ENCODE data around the gene SHLD1. TPM values are rescaled to one million over a fixed set of nuclear protein-coding genes. Genes with fewer than 3 reads are reported as not detected.

Gene SHLD1
- total RNA-seq, 1 experiment from 2014 or later, result 2.4 TPM

DNA sequence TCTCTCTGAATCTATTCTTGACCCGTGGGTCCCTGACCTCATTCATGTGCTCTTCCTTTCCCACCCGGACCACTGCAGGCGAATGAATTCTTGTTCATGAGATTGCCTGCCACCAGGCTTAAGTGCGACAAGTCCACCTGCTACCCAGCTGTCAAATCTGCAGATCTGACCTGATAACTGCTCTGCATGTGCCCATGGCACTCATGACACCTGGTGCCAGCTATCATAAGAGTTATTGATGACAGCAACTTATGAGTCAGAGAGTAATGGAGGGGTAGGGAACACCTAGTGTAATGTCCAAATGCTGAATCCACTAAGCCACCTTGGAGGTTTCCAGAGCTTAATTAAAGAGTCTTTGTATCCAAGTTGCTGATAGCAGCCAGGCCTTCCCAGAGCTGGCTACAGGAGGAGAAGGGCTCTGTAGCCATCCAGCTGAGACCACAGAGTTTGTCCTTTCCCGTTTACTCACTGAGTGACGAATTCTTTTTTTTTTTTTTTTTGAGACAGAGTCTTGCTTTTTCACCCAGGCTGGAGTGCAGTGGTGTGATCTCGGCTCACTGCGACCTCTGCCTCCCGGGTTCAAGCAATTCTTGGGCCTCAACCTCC lies 17.4 kb downstream of the SHLD1 start:
- no peak overlapping the region for H2AFZ ChIP-seq (ENCODE audit: low read depth, low read length, poor library complexity, severe bottlenecking)
- no peak overlapping the region for H3K4me2 ChIP-seq (ENCODE audit: low read length)
- RAD21 ChIA-PET (ENCODE audit: low non-redundant PET in 1 of 2, low total read pairs in 2 of 2, uncharacterized antibody in 2 of 2, unreplicated experiment in 2 of 2), result no interaction called here
- POLR2A ChIA-PET, result no interaction called here
- H4K20me1 ChIP-seq (ENCODE audit: insufficient read depth), result no peaks in the 10 kb centered on the region
- H3K4me3 ChIP-seq (replicated peaks in 1 of 2; ENCODE audit: low read depth in 1 of 2, low read length in 2 of 2), result no peak overlapping the region
- no peaks in the 10 kb centered on the region for H3K9me2 ChIP-seq (ENCODE audit: insufficient read depth)
- no peaks in the 10 kb centered on the region for H3K27me3 ChIP-seq (ENCODE audit: insufficient read depth, low read length)
- intact Hi-C loops (cut with micrococcal nuclease), result no loop called here
- no TSS peak for BruUV-seq (replicated peaks)
- H3K9me3 ChIP-seq (ENCODE audit: control insufficient read depth in 1 of 2, insufficient read depth in 1 of 2, low read depth in 1 of 2, low read length in 2 of 2), result no peaks in the 10 kb centered on the region
- TF ChIP-seq, protein P1, sequence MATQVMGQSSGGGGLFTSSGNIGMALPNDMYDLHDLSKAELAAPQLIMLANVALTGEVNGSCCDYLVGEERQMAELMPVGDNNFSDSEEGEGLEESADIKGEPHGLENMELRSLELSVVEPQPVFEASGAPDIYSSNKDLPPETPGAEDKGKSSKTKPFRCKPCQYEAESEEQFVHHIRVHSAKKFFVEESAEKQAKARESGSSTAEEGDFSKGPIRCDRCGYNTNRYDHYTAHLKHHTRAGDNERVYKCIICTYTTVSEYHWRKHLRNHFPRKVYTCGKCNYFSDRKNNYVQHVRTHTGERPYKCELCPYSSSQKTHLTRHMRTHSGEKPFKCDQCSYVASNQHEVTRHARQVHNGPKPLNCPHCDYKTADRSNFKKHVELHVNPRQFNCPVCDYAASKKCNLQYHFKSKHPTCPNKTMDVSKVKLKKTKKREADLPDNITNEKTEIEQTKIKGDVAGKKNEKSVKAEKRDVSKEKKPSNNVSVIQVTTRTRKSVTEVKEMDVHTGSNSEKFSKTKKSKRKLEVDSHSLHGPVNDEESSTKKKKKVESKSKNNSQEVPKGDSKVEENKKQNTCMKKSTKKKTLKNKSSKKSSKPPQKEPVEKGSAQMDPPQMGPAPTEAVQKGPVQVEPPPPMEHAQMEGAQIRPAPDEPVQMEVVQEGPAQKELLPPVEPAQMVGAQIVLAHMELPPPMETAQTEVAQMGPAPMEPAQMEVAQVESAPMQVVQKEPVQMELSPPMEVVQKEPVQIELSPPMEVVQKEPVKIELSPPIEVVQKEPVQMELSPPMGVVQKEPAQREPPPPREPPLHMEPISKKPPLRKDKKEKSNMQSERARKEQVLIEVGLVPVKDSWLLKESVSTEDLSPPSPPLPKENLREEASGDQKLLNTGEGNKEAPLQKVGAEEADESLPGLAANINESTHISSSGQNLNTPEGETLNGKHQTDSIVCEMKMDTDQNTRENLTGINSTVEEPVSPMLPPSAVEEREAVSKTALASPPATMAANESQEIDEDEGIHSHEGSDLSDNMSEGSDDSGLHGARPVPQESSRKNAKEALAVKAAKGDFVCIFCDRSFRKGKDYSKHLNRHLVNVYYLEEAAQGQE (IDR thresholded peaks at IDR 0.05; ENCODE audit: low read depth), result no peak
- TF ChIP-seq TCF7L2 (IDR thresholded peaks at IDR 0.05; ENCODE audit: borderline replicate concordance, extremely low read depth, insufficient read depth, insufficient read length) (no peak), ELF1 (IDR thresholded peaks at IDR 0.05; ENCODE audit: borderline replicate concordance, low read depth) (no peak), JUND (IDR thresholded peaks at IDR 0.05) (no peak), SP1 (IDR thresholded peaks at IDR 0.05; ENCODE audit: low read depth) (no peak)
- TF ChIP-seq, protein P2, sequence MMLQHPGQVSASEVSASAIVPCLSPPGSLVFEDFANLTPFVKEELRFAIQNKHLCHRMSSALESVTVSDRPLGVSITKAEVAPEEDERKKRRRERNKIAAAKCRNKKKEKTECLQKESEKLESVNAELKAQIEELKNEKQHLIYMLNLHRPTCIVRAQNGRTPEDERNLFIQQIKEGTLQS (IDR thresholded peaks at IDR 0.05), result no peak
- TF ChIP-seq, protein P3, sequence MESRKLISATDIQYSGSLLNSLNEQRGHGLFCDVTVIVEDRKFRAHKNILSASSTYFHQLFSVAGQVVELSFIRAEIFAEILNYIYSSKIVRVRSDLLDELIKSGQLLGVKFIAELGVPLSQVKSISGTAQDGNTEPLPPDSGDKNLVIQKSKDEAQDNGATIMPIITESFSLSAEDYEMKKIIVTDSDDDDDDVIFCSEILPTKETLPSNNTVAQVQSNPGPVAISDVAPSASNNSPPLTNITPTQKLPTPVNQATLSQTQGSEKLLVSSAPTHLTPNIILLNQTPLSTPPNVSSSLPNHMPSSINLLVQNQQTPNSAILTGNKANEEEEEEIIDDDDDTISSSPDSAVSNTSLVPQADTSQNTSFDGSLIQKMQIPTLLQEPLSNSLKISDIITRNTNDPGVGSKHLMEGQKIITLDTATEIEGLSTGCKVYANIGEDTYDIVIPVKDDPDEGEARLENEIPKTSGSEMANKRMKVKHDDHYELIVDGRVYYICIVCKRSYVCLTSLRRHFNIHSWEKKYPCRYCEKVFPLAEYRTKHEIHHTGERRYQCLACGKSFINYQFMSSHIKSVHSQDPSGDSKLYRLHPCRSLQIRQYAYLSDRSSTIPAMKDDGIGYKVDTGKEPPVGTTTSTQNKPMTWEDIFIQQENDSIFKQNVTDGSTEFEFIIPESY (IDR thresholded peaks at IDR 0.05; ENCODE audit: extremely low read depth, insufficient replicate concordance, low read length), result no peak
- DNase-seq (ENCODE audit: low read depth, low spot score), result no peak
- ATAC-seq, result no peak
- no peaks in the 10 kb centered on the region for H3K79me2 ChIP-seq (ENCODE audit: insufficient read depth, low read length)
- no peak overlapping the region for H3K9ac ChIP-seq (ENCODE audit: low read length)
- CTCF ChIA-PET, result no interaction called here
- no peaks in the 10 kb centered on the region for H3K4me1 ChIP-seq (ENCODE audit: control insufficient read depth in 1 of 2, insufficient read depth in 2 of 2, low read length in 2 of 2)
- H3K27ac ChIP-seq (ENCODE audit: low read depth, low read length), result no peak overlapping the region
- no peaks in the 10 kb centered on the region for H3K36me3 ChIP-seq (ENCODE audit: control insufficient read depth in 1 of 2, insufficient read depth in 2 of 2, low read length in 2 of 2)

Measured in HCT116 (cell line).